GM23338 (cell line): Measurements from ENCODE around the gene COIL. TPM values are rescaled to one million over a fixed set of nuclear protein-coding genes. Genes with fewer than 3 reads are reported as not detected.

Experiments
- ATAC-seq: fragments of 200-7000 bp; cut with Tn5 transposase; 3 replicates; pipeline ENCODE4 v1.9.1; 2020
- DNase-seq: peaks from one replicate; pipeline ENCODE4 v3.0.0-alpha.2; 2015; ENCODE audit warnings: low spot score
- H2AFZ ChIP-seq: fragments of 200-600 bp; sonication (generic); 2 replicates; pipeline ENCODE4 v1.8.0; 2016; ENCODE audit warnings: antibody characterized with exemption, mild to moderate bottlenecking, moderate library complexity
- H3F3A ChIP-seq: fragments of 200-600 bp; sonication (generic); replicated peaks from 2 replicates; pipeline ENCODE4 v1.8.0; 2017; ENCODE audit warnings: antibody characterized with exemption, mixed run types, low read depth
- H3K27ac ChIP-seq: fragments of 200-600 bp; sonication (generic); 2 replicates; pipeline ENCODE4 v1.6.1; 2016; ENCODE audit warnings: low read depth
- H3K27me3 ChIP-seq: fragments of 200-600 bp; sonication (generic); 2 replicates; pipeline ENCODE4 v1.8.0; 2016; ENCODE audit warnings: mild to moderate bottlenecking, mixed run types, moderate library complexity; ENCODE audit not compliant: insufficient read depth
- H3K36me3 ChIP-seq: fragments of 200-600 bp; sonication (generic); 2 replicates; pipeline ENCODE4 v1.8.0; 2016; ENCODE audit warnings: mild to moderate bottlenecking; ENCODE audit not compliant: insufficient read depth
- H3K4me1 ChIP-seq: fragments of 200-600 bp; sonication (generic); 2 replicates; pipeline ENCODE4 v1.8.0; 2016; ENCODE audit warnings: mild to moderate bottlenecking, moderate library complexity; ENCODE audit not compliant: insufficient read depth
- H3K4me2 ChIP-seq: fragments of 200-600 bp; sonication (generic); 2 replicates; pipeline ENCODE4 v1.7.1; 2017; ENCODE audit warnings: mixed run types
- H3K4me3 ChIP-seq: fragments of 200-600 bp; sonication (generic); 2 replicates; pipeline ENCODE4 v1.6.1; 2016; ENCODE audit warnings: mixed run types
- H3K79me2 ChIP-seq: fragments of 200-600 bp; sonication (generic); replicated peaks from 2 replicates; pipeline ENCODE4 v1.8.0; 2017; ENCODE audit warnings: mild to moderate bottlenecking; ENCODE audit not compliant: insufficient read depth
- H3K9me2 ChIP-seq: fragments of 200-600 bp; sonication (generic); 2 replicates; pipeline ENCODE4 v1.8.0; 2017; ENCODE audit not compliant: insufficient read depth
- H4K20me1 ChIP-seq: fragments of 200-600 bp; sonication (generic); replicated peaks from 2 replicates; pipeline ENCODE4 v1.8.0; 2017; ENCODE audit warnings: mild to moderate bottlenecking; ENCODE audit not compliant: insufficient read depth
- H3K27ac Mint-ChIP-seq: 2 replicates; pipeline ENCODE4 v1.8.0; 2020; ENCODE audit warnings: inconsistent platforms, mild to moderate bottlenecking, moderate library complexity, mixed read lengths
- H3K27me3 Mint-ChIP-seq: 3 replicates; pipeline ENCODE4 v1.8.0; 2022; ENCODE audit warnings: low read depth, mild to moderate bottlenecking, moderate library complexity, mixed read lengths, inconsistent platforms; ENCODE audit not compliant: insufficient read depth, poor library complexity
- H3K36me3 Mint-ChIP-seq: 3 replicates; pipeline ENCODE4 v1.8.0; 2021; ENCODE audit warnings: low read depth, mild to moderate bottlenecking, inconsistent platforms, moderate library complexity, mixed read lengths
- H3K4me1 Mint-ChIP-seq: 3 replicates; pipeline ENCODE4 v1.8.0; 2020; ENCODE audit warnings: mild to moderate bottlenecking, inconsistent platforms, mixed read lengths
- H3K4me3 Mint-ChIP-seq: 3 replicates; pipeline ENCODE4 v1.8.0; 2021; ENCODE audit warnings: moderate library complexity, mild to moderate bottlenecking, inconsistent platforms, mixed read lengths
- H3K9me3 Mint-ChIP-seq: 3 replicates; pipeline ENCODE4 v1.8.0; 2020; ENCODE audit warnings: moderate library complexity, mild to moderate bottlenecking, inconsistent platforms, mixed read lengths
- ETS1 ChIP-seq: IDR thresholded peaks from 2 replicates; pipeline ENCODE4 v1.6.1; 2016; ENCODE audit warnings: antibody characterized with exemption
- EZH2phosphoT487 ChIP-seq: fragments of 200-600 bp; sonication (generic); IDR thresholded peaks from one replicate; pipeline ENCODE4 v1.8.1; 2018; ENCODE audit warnings: antibody characterized with exemption; ENCODE audit not compliant: unreplicated experiment
- NANOG ChIP-seq: IDR thresholded peaks from 2 replicates; pipeline ENCODE4 v1.6.1; 2016; ENCODE audit warnings: antibody characterized with exemption, borderline replicate concordance
- ZNF114 ChIP-seq: fragments of 250-450 bp; sonication (Bioruptor Pico); IDR thresholded peaks from 2 replicates; pipeline ENCODE4 v1.5.0; 2020; ENCODE audit warnings: mild to moderate bottlenecking, moderate library complexity
- ZNF331 ChIP-seq: fragments of 250-450 bp; sonication (Bioruptor Pico); IDR thresholded peaks from 2 replicates; pipeline ENCODE4 v1.5.0; 2020; ENCODE audit warnings: low read depth, mild to moderate bottlenecking, moderate library complexity
- ZNF462 ChIP-seq: fragments of 250-450 bp; sonication (Bioruptor Pico); IDR thresholded peaks from 2 replicates; pipeline ENCODE4 v1.5.0; 2020; ENCODE audit warnings: mild to moderate bottlenecking, moderate library complexity
- polyA plus RNA-seq: library from polyadenylated mRNA; unstranded; fragments of >200 nt; fragmentation: Nextera tagmentation; extraction: Ambion mirVana; gene quantifications from 2 replicates; pipeline ENCODE4 v1.2.1, GENCODE V29; 2016
- total RNA-seq: library from RNA; depleted of rRNA; stranded (reverse); fragments of >200 nt; shearing (Covaris generic); gene quantifications from 2 replicates; pipeline ENCODE4 v1.2.3, GENCODE V29; 2014
- TF ChIP-seq, protein P1 (sequence below), 2 experiments: fragments of 200-600 bp in 1 of 2; sonication (generic) in 1 of 2; conservative IDR thresholded peaks; 2 replicates each; pipeline versions ENCODE4 v1.5.1 to v1.6.1; 2016 to 2017; ENCODE audit warnings: antibody characterized with exemption in 2 of 2, low read depth in 2 of 2, mild to moderate bottlenecking in 2 of 2, moderate library complexity in 1 of 2
- TF ChIP-seq, protein P2 (sequence below): IDR thresholded peaks from one replicate; pipeline ENCODE4 v1.6.1; 2018; ENCODE audit warnings: antibody characterized with exemption; ENCODE audit not compliant: unreplicated experiment

COIL gene
- total and polyA plus RNA-seq, 2 experiments from 2014 or later = 18.5 to 32.2 TPM

DNA sequence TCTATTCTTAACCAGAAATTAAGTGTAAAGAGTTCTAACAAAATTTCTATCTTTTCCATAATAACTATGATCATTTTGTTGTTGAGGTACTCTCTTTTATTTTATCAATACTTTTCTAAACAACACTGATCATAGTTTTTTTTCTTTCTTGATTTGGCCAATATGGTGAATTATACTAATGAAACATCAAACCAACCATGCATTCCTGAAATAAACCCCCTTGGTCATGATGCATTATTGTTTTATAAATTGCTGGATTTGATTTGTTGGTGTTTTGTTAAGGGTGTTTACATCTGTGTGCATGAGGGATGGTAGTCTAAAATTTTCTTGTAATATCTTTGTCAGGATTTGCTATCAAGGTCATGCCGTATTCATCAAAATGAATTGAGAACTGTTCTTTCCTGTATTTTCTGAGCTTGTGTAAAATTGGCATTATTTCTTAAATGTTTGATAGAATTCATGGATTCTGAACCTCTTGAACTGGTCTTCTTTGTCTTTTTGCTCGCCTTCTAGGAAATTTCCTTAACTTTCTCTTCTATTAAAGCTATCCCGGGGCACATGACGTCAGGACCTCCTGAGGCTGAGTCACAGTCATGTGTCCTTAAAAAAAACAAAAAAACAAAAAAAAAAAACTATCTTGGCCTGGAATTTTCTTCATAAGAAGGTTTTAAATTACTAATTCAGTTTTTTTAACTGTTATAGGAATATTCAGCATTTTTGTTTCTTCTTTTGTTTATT is 43.1 kb downstream of the COIL start:
- Histone ChIP-seq H3K27me3 (peaks cover 26% of the 10 kb centered on the region), H3K4me2 (no peak overlapping the region), H3K4me3 (no peak overlapping the region), H3K9me2 (0 out of 2 replicates have a peak, but pooled peaks cover 3% of the 10 kb centered on the region), H3F3A (no peaks in the 10 kb centered on the region), H3K4me1 (peaks cover 13% of the 10 kb centered on the region), H3K27ac (no peak overlapping the region), H3K36me3 (no peaks in the 10 kb centered on the region), H2AFZ (no peak overlapping the region), H3K79me2 (peaks cover 5% of the 10 kb centered on the region), H4K20me1 (no peaks in the 10 kb centered on the region)
- Mint-ChIP-seq H3K4me1 (peaks cover 6% of the 10 kb centered on the region), H3K27me3 (peaks cover 22% of the 10 kb centered on the region), H3K9me3 (no peaks in the 10 kb centered on the region), H3K27ac (no peak overlapping the region), H3K4me3 (no peak overlapping the region), H3K36me3 (no peaks in the 10 kb centered on the region; the same call in 2 of the 3 replicates)
- TF ChIP-seq ZNF331 (no peak), ZNF462 (CRISPR knock-in tag) (no peak), NANOG (no peak), ZNF114 (CRISPR knock-in tag) (no peak), ETS1 (no peak), EZH2phosphoT487 (no peak)
- TF ChIP-seq, protein P1, sequence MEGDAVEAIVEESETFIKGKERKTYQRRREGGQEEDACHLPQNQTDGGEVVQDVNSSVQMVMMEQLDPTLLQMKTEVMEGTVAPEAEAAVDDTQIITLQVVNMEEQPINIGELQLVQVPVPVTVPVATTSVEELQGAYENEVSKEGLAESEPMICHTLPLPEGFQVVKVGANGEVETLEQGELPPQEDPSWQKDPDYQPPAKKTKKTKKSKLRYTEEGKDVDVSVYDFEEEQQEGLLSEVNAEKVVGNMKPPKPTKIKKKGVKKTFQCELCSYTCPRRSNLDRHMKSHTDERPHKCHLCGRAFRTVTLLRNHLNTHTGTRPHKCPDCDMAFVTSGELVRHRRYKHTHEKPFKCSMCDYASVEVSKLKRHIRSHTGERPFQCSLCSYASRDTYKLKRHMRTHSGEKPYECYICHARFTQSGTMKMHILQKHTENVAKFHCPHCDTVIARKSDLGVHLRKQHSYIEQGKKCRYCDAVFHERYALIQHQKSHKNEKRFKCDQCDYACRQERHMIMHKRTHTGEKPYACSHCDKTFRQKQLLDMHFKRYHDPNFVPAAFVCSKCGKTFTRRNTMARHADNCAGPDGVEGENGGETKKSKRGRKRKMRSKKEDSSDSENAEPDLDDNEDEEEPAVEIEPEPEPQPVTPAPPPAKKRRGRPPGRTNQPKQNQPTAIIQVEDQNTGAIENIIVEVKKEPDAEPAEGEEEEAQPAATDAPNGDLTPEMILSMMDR (conservative IDR thresholded peaks at IDR 0.05; ENCODE audit: low read depth in 2 of 2) = no peak
- TF ChIP-seq, protein P2, sequence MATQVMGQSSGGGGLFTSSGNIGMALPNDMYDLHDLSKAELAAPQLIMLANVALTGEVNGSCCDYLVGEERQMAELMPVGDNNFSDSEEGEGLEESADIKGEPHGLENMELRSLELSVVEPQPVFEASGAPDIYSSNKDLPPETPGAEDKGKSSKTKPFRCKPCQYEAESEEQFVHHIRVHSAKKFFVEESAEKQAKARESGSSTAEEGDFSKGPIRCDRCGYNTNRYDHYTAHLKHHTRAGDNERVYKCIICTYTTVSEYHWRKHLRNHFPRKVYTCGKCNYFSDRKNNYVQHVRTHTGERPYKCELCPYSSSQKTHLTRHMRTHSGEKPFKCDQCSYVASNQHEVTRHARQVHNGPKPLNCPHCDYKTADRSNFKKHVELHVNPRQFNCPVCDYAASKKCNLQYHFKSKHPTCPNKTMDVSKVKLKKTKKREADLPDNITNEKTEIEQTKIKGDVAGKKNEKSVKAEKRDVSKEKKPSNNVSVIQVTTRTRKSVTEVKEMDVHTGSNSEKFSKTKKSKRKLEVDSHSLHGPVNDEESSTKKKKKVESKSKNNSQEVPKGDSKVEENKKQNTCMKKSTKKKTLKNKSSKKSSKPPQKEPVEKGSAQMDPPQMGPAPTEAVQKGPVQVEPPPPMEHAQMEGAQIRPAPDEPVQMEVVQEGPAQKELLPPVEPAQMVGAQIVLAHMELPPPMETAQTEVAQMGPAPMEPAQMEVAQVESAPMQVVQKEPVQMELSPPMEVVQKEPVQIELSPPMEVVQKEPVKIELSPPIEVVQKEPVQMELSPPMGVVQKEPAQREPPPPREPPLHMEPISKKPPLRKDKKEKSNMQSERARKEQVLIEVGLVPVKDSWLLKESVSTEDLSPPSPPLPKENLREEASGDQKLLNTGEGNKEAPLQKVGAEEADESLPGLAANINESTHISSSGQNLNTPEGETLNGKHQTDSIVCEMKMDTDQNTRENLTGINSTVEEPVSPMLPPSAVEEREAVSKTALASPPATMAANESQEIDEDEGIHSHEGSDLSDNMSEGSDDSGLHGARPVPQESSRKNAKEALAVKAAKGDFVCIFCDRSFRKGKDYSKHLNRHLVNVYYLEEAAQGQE = no peak
- ATAC-seq (no peak), DNase-seq (no peak)
